Gastrocnemius medialis (tissue), 4 donors: ENCODE data around the gene PCSK6. TPM values are rescaled to one million over a fixed set of nuclear protein-coding genes. Genes with fewer than 3 reads are reported as not detected.

Experiments
- ATAC-seq, 2 donors: fragments of 150-250 bp; one replicate each; pipeline ENCODE4 v1.9.1; 2016
- DNase-seq, 2 donors: peaks; one replicate each; pipeline ENCODE4 v3.0.0-alpha.2; 2019
- H3K27ac ChIP-seq, 4 donors: fragments of 200-600 bp; sonication (generic); 1 replicate in 1 of 4; 2 replicates in 3 of 4; pipeline ENCODE4 v1.5.1; 2016 to 2018; ENCODE audit warnings: mild to moderate bottlenecking in 2 of 4, moderate library complexity in 1 of 4
- H3K27me3 ChIP-seq, 3 donors: fragments of 200-600 bp; sonication (generic) in 2 of 3; 1 replicate in 1 of 3; 2 replicates in 2 of 3; pipeline versions ENCODE4 v1.5.1 to v1.6.0; 2016 to 2019; ENCODE audit warnings: mild to moderate bottlenecking in 1 of 3, moderate library complexity in 1 of 3
- H3K36me3 ChIP-seq, 2 donors: fragments of 200-600 bp; sonication (generic) in 1 of 2; one replicate each; pipeline ENCODE4 v1.5.1; 2017 to 2018
- H3K4me1 ChIP-seq, 2 donors: fragments of 200-600 bp; sonication (generic) in 1 of 2; one replicate each; pipeline ENCODE4 v1.5.1; 2016 to 2017; ENCODE audit warnings: mild to moderate bottlenecking in 2 of 2
- H3K4me3 ChIP-seq, 4 donors: fragments of 200-600 bp; sonication (generic) in 3 of 4; 1 replicate in 1 of 4; 2 replicates in 3 of 4; pipeline ENCODE4 v1.5.1; 2016 to 2019; ENCODE audit warnings: mild to moderate bottlenecking in 2 of 4
- H3K9me3 ChIP-seq, 3 donors: fragments of 200-600 bp; sonication (generic) in 2 of 3; 1 replicate in 1 of 3; 2 replicates in 2 of 3; pipeline ENCODE4 v1.5.1; 2016 to 2019
- POLR2A ChIP-seq, 2 donors: fragments of 450-650 bp; IDR thresholded peaks; one replicate each; pipeline ENCODE4 v1.6.1; 2017; ENCODE audit warnings: antibody characterized with exemption in 2 of 2, mild to moderate bottlenecking in 2 of 2, moderate library complexity in 2 of 2
- in situ Hi-C, 4 donors: fragments of 200-750 bp; cut with MboI; loops; one replicate each; pipeline versions ENCODE4 v1.15.0 to v1.8.0; 2017; ENCODE audit warnings: low sequenced_read_pairs in 4 of 4
- intact Hi-C: fragments of 100-400 bp; cut with DNase I; formaldehyde crosslinking; loops from one replicate; pipeline ENCODE4 v1.15.1; 2023; ENCODE audit warnings: low total_unique reads
- total RNA-seq, 4 donors: library from RNA; depleted of rRNA; stranded (reverse); fragments of >200 nt; gene quantifications; one replicate each; pipeline versions ENCODE4 v1.1.0 to v1.2.3, GENCODE V29; 2016
- TF ChIP-seq, protein P1 (sequence below), 5 experiments: fragments of 450-650 bp in 3 of 5; fragments of 200-600 bp in 2 of 5; sonication (generic) in 2 of 5; IDR thresholded peaks in 4 of 5; conservative IDR thresholded peaks in 1 of 5; 1 replicate in 4 of 5; 2 replicates in 1 of 5; pipeline ENCODE4 v1.5.1; 2016 to 2019; ENCODE audit warnings: antibody characterized with exemption in 5 of 5, mild to moderate bottlenecking in 3 of 5, moderate library complexity in 3 of 5

Gene PCSK6
- total RNA-seq, 4 donors from 2014 or later: 12.8 to 46.0 (median 23.6) TPM

DNA sequence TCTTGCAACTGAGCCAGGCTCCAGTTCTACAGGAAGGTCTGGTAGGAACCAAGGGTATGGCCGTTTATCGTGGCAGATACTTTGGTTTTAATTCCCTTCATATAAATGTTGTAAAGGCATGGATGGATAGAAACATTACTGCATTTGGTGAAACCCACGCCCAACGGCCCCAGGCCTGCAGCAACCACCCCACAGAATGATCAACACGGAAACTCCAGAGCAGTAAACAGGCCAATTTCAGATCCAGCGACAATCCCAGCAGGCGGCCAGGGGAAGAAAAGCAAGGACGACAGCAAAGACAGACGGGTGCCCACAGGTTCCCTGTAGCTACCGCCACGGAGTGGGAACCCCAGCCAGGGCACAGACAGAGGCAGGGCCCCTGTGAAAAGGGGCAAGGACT is 32.6 kb upstream of the PCSK6 start:
- DNase-seq (no peak), ATAC-seq (no peak)
- intact Hi-C loops: no loop called here
- Histone ChIP-seq H3K27ac (no peak overlapping the region), H3K36me3 (peaks cover 0 to 3% of the 10 kb centered on the region in 2 donors), H3K9me3 (no peaks in the 10 kb centered on the region), H3K27me3 (no peaks in the 10 kb centered on the region), H3K4me3 (no peak overlapping the region), H3K4me1 (peaks cover 0 to 16% of the 10 kb centered on the region in 2 donors)
- in situ Hi-C loops: no loop called here
- TF ChIP-seq POLR2A (IDR thresholded peaks at IDR 0.05): no peak
- TF ChIP-seq, protein P1, sequence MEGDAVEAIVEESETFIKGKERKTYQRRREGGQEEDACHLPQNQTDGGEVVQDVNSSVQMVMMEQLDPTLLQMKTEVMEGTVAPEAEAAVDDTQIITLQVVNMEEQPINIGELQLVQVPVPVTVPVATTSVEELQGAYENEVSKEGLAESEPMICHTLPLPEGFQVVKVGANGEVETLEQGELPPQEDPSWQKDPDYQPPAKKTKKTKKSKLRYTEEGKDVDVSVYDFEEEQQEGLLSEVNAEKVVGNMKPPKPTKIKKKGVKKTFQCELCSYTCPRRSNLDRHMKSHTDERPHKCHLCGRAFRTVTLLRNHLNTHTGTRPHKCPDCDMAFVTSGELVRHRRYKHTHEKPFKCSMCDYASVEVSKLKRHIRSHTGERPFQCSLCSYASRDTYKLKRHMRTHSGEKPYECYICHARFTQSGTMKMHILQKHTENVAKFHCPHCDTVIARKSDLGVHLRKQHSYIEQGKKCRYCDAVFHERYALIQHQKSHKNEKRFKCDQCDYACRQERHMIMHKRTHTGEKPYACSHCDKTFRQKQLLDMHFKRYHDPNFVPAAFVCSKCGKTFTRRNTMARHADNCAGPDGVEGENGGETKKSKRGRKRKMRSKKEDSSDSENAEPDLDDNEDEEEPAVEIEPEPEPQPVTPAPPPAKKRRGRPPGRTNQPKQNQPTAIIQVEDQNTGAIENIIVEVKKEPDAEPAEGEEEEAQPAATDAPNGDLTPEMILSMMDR (IDR thresholded peaks at IDR 0.05 in 4 of 5, conservative IDR thresholded peaks at IDR 0.05 in 1 of 5): no peak

DNA sequence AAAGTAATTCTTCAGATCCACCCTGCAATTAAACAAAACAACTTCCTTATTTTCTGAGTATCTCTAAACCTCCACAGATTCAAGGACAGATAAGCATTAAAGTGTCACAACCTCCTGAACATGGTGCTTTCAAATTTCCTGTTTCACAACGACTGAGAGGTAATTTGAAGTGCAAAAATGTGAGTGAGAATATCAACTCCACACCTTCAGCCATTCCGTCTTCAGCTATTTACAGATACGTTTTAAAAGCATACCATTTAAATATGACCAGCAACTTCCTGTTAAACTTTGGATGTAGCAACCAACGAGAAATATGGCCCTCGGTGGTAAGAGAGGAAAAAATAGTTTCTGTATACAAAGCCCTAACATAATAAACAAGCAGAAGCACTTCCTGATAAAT is 32.1 kb upstream of the PCSK6 start:
- H3K36me3 ChIP-seq: peaks cover 0 to 3% of the 10 kb centered on the region in 2 donors
- no peaks in the 10 kb centered on the region for H3K9me3 ChIP-seq
- H3K27me3 ChIP-seq: no peaks in the 10 kb centered on the region
- peaks cover 0 to 16% of the 10 kb centered on the region in 2 donors for H3K4me1 ChIP-seq
- DNase-seq (no peak), ATAC-seq (no peak)
- TF ChIP-seq, protein P1 (IDR thresholded peaks at IDR 0.05 in 4 of 5, conservative IDR thresholded peaks at IDR 0.05 in 1 of 5): no peak
- TF ChIP-seq POLR2A (IDR thresholded peaks at IDR 0.05): no peak
- H3K4me3 ChIP-seq: no peak overlapping the region
- intact Hi-C loops: no loop called here
- in situ Hi-C loops: no loop called here
- no peak overlapping the region for H3K27ac ChIP-seq

DNA sequence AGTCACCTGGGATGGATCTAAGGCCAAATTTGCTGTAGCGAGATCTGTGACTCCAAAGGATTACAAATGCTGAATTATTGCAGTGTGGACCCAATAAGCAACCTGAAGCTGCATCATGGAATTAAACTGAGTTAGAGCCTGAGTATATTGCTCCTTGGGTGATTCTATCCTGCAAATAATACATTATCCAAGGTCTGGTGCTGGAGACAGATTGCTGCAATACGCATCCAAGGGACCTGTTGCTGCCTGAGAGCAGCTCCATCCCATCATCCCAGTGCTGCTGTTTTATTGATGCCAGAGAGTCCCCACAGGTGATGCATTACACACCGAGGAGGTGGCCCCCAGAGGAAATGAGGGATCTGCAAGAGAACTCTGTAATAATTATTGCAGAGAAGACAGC is 31.6 kb upstream of the PCSK6 start:
- no peaks in the 10 kb centered on the region for H3K27me3 ChIP-seq

DNA sequence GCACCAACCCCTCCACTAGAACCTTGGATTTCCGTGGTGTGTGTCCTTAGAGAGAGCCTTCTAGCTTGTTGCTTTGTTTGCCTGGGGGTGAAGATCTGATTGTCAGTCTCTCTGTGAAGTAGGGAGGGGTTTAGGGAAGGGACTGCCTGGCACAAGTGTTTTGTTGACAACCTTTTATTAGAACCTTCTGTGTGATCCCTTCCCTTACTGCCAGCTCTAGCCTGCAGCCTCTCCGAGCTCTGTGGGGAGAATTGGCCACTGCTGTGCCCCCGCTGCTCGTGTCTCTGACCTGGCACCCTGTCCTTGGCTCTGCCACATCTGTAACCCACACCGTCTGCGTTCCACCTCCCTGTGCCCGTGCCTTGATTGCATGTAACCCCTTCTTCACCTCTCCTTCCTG is 30.9 kb upstream of the PCSK6 start:
- intact Hi-C loops (no loop called here), in situ Hi-C loops (no loop called here)
- TF ChIP-seq, protein P1 (IDR thresholded peaks at IDR 0.05 in 4 of 5, conservative IDR thresholded peaks at IDR 0.05 in 1 of 5): no peak
- TF ChIP-seq POLR2A (IDR thresholded peaks at IDR 0.05): no peak
- ATAC-seq (peak; percentile 41 to 57), DNase-seq (no peak)
- H3K4me1 ChIP-seq: peaks cover 0 to 16% of the 10 kb centered on the region in 2 donors
- H3K9me3 ChIP-seq: no peaks in the 10 kb centered on the region
- no peaks in the 10 kb centered on the region for H3K27me3 ChIP-seq
- H3K4me3 ChIP-seq: no peak overlapping the region
- H3K27ac ChIP-seq: peak overlapping the region in 2 of 4 donors; percentile 8 to 45
- H3K36me3 ChIP-seq: peaks cover 0 to 3% of the 10 kb centered on the region in 2 donors

More for the DNA sequence above, 31.6 kb upstream of the PCSK6 start:
- peaks cover 0 to 3% of the 10 kb centered on the region in 2 donors for H3K36me3 ChIP-seq
- no peak for ATAC-seq
- no peak overlapping the region for H3K4me3 ChIP-seq
- no peaks in the 10 kb centered on the region for H3K9me3 ChIP-seq
- TF ChIP-seq, protein P1 (IDR thresholded peaks at IDR 0.05 in 4 of 5, conservative IDR thresholded peaks at IDR 0.05 in 1 of 5): no peak
- TF ChIP-seq POLR2A (IDR thresholded peaks at IDR 0.05): no peak
- in situ Hi-C loops: no loop called here
- H3K4me1 ChIP-seq: peaks cover 0 to 16% of the 10 kb centered on the region in 2 donors
- DNase-seq: no peak
- intact Hi-C loops: no loop called here
- H3K27ac ChIP-seq: peak overlapping the region in 1 of 4 donors; percentile 45

DNA sequence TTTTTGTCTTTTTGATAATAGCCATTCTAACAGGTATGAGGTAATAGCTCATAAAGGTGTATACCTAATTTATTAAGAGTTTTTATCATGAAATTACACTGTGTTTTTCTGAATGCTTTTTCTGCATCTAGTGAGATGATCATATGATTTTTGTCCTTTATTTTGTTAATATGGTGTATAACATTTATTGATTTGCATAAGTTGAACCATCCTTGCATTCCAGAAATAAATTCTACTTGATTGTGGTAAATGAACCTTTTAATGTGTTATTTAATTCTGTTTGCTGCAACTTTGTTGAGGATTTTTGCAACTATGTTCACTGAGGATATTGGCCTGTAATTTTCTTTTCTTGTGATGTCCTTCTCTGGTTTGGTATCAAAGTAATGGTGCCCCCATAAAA is 28.0 kb upstream of the PCSK6 start:
- TF ChIP-seq, protein P1 (IDR thresholded peaks at IDR 0.05 in 4 of 5, conservative IDR thresholded peaks at IDR 0.05 in 1 of 5): no peak
- no peak for TF ChIP-seq POLR2A (IDR thresholded peaks at IDR 0.05)
- H3K9me3 ChIP-seq: no peaks in the 10 kb centered on the region
- H3K27ac ChIP-seq: no peak overlapping the region
- in situ Hi-C loops (no loop called here), intact Hi-C loops (no loop called here)
- no peak overlapping the region for H3K4me3 ChIP-seq
- peaks cover 0 to 3% of the 10 kb centered on the region in 2 donors for H3K36me3 ChIP-seq
- ATAC-seq (no peak), DNase-seq (no peak)
- H3K4me1 ChIP-seq: peaks cover 0 to 16% of the 10 kb centered on the region in 2 donors
- H3K27me3 ChIP-seq: no peaks in the 10 kb centered on the region
